Neural cell (in vitro differentiated cells): ENCODE data around the gene RHAG.

Experiments used
- CTCF ChIP-seq: fragments of 450-650 bp; IDR thresholded peaks from 2 replicates; pipeline ENCODE4 v1.5.1; 2014; ENCODE audit warnings: antibody characterized with exemption, mild to moderate bottlenecking, moderate library complexity; ENCODE audit not compliant: poor library complexity, severe bottlenecking
- EP300 ChIP-seq: fragments of 450-650 bp; conservative IDR thresholded peaks from 2 replicates; pipeline ENCODE4 v1.6.1; 2014; ENCODE audit warnings: antibody characterized with exemption, mild to moderate bottlenecking, moderate library complexity; ENCODE audit not compliant: poor library complexity, severe bottlenecking
- EZH2 ChIP-seq: fragments of 200-600, 300-800 bp; shearing (Covaris generic), sonication (generic); IDR thresholded peaks from 2 replicates; pipeline ENCODE4 v1.6.1; 2014; ENCODE audit warnings: antibody characterized with exemption, low read length, borderline replicate concordance, mild to moderate bottlenecking; ENCODE audit not compliant: insufficient read depth, poor library complexity, severe bottlenecking
- POLR2AphosphoS5 ChIP-seq: IDR thresholded peaks from 2 replicates; pipeline ENCODE4 v1.6.1; 2012
- RAD21 ChIP-seq: fragments of 450-650 bp; conservative IDR thresholded peaks from 2 replicates; pipeline ENCODE4 v1.6.1; 2014; ENCODE audit warnings: antibody characterized with exemption, mild to moderate bottlenecking, moderate library complexity
- REST ChIP-seq: IDR thresholded peaks from 2 replicates; pipeline ENCODE4 v1.6.1; 2012; ENCODE audit warnings: borderline replicate concordance
- SMC3 ChIP-seq: fragments of 450-650 bp; conservative IDR thresholded peaks from 2 replicates; pipeline ENCODE4 v1.6.1; 2014; ENCODE audit warnings: antibody characterized with exemption, mild to moderate bottlenecking, moderate library complexity; ENCODE audit not compliant: poor library complexity
- TAF1 ChIP-seq: IDR thresholded peaks from 2 replicates; pipeline ENCODE4 v1.6.1; 2012; ENCODE audit warnings: low read depth

- TF ChIP-seq POLR2AphosphoS5 (no peak), CTCF (no peak), EZH2 (no peak), SMC3 (no peak), EP300 (no peak), REST (no peak), TAF1 (no peak), RAD21 (no peak)
These were observed 10.8 kb upstream of the RHAG start for GRCh38 chr6:49647476-49647875.
